ENCODE results near the gene NHP2.

Gene NHP2

DNA sequence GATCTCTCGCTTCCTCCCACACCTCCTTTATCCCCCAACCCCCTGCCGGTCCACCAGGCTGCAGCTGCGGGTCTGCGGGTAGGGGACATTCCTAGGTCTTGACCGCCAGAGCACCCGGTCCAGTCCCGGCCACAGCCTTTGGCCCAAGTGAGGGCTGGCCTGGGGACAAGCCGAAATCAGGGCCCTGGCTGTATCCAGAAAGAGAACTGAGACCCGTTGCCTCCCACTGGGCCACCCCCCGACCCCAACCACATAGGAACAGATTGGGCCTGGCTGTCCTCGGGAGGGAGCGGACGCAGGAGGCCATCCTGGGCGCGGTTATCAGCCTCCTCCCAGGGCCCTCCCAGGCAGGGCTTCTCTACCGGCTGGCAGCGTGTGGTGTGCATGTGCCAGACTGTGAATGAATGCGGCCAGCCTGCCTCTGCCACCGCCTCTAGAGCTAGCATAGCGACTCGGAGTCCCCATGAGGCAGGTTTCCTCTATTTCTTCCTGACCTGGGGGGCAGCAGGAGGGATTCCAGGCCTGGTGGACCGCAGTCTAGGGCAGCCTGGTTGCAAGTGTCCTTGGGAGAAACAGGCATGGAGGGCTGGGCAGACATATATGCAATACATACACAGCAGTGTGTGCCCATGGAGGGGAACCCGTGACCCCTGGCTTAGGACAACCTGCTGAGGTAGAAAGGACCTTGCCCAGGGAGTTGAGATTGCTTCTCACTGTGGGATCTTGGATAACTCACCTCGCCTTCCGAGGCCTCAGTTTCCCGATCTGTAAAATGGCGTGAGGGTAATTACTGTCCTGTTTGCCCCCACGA, 39.2 kb downstream of the NHP2 start:
- DNase-seq (ENCODE audit: low spot score) = no peak

DNA sequence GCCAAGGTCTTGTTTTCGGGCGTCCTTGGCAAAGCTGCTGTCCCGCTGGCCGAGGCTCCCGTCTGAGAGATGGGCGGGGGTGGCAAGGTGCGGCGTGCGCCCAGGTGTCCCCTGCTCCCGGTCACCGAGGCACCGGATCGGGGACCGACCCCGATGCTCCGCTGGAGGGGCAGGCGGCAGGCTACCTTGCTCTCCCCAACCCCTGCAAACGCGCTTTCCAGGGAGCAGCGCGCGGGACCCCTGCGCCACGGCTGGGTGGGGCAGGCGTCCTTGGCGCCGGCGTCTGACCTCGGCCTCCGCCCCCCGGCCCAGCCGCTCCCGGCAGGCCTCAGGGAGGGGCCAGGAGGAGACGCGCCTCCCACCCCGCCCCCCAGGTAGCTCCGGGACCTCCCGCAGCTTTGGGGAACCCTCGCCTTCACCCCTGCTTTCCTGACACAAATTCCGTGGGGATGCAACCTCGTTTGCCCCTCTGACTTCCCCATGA, 39.8 kb downstream of the NHP2 start:
- DNase-seq (ENCODE audit: low spot score) = no peak

DNA sequence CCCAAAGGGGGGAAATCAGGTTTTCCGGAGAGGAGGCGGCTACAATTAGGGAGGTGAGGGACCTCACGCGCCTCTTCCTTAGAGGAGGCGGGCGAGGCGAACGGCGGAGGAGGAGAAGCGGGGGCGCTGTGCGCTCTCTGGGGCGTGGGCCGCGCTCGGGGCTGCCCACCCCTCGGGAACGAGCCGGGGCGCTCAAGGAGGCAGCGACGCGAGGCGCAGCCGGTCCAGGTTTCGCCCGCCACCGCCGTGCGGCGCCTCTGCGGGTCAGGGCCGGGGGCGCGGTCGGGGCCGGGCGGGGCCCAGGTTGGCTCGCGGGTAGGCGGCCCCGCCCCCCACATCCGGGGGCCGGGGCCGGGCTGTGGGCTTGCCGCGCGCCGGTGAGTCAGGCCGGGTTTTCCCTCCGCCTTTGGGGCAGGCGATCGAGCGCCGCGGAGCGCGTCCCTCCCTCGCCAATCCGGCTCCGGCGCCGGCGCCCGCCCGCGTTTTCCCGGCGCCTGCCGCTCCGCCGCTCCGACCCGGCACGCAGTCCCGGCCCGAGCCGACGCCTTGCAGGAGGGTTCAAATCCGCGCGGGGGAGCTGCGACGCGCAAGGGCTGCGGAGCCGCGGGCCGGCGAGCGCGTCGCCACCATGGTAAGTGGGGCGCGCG, 40.4 kb downstream of the NHP2 start, which contains the start of gene N4BP3:
N4BP3 (plus strand) TSS at position 392 of the 647 bp plus-strand sequence. CDS start 6,052 bp downstream, outside the sequence.
- no peak for DNase-seq (ENCODE audit: low spot score)

DNA sequence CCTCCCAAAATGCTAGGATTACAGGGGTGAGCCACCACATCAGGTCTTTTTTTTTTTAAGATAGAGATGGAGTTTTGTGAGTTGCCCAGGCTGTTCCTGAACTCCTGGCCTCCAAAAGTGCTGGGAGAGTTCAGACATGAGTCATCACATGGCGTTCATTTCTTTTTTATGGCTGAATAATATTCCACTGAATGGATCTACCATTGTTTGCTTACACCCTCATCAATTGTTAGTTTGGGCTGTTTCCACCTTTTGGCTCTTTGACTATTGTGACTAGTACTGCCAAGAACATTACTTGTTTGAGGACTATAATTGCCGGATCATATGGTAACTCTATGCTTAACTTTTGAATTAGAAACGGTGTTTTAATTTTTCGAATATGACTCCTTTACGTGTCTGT, 41.1 kb downstream of the NHP2 start:
- DNase-seq (ENCODE audit: low spot score) = no peak

DNA sequence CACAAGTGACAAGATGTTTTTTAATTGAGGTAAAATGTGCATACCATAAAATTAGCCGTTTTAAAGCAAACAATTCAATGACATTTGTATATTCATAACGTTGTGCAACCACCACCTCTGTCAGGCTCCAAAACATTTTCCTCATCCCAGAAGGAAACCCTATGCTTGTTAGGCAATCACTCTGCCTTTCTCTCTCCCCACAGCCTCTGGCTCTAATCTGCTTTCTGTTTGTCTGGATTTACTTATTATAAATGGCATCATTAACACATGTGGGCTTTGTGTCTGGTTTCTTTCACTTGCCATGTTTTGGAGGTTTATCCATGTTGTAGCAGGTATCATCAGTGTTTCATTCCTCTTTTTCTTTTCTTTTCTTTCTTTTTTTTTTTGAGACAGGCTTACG, 41.8 kb downstream of the NHP2 start:
- no peak for DNase-seq (ENCODE audit: low spot score)

DNA sequence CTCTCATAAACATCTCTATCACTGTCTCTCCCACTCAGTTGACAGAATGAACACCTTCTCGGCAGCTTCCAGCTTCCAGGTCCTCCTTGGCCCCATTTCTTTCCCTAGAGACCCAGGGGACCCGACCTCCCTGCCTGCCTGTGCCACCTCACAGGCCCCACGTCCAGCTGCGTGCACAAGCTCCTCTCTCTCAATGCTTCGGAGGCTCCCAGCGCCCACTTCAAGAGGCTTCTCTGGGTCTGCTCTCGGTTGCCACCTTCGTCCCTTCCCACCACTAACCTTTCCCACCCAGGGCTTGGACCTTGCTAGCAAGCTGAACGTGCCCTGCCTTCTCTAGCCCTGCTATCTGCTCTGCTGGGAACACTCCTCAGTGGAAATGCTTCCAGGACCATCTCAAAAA, 43.2 kb downstream of the NHP2 start:
- DNase-seq (ENCODE audit: low spot score) = no peak

DNA sequence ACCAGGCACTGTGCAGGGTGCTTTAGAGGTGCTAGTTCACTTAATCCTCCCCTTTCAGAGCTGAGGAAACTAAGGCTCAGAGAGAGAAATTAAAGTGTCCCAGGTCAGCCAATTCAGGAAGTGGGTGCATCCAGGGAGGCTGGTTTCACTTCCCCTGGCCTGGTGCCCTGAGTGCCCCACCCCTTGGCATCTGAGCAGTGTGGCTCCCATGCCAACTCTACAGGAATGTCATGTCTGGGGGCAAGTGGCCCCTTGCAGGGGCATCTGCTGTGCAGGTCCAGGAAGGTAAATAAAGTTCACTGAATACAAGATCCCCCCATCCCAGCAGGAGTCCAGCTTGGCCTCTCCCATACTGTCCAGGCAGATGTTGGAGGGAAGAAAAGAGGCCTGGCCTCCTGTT, 44.7 kb downstream of the NHP2 start:
- DNase-seq (ENCODE audit: low spot score) = no peak

DNA sequence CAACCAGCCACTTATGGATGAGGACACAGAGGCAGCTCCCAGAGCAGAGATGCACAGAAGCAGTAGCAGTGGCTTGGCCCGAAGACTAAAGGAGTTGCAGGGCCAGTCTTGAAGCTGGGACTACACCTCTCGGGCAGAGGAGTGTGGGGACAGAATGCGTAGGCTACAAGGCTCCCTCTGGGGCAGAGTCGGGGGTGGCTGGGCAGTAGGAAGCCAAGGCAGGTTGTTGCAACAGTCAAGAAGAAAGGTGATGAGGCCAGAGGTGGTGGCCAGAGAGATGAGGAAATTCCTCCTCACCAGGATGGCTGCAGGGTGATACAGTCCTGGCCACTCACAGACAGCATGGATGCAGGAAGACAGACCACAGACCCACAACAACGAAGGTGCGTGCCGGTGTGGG, 45.2 kb downstream of the NHP2 start:
- DNase-seq (ENCODE audit: low spot score) = no peak

DNA sequence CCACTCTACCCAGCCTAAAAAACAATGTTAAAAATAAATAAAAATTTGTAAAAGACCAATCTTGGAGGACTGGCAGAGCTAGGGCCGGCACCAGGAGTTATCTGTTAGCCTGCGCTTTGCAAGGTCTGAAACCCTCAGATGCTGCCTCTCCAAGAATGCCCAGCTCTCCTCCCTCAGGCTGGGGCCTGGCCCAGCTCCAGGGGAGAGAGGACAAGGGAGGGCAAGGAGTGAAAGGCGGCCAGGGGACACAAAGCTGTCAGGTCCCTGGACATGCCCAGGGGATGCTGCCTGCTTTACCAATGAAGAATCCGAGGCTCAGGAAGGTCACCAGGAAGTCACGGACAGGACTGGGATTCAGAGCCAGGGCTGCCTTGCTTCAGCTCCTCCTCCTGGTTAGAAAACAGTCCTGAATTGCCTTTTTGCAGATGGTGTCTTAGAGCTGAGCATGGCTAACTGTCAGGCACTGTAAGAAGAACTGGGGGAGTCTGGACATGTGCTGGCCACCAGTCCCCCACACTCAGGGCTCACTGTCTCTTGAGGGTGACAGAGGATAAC, 45.9 kb downstream of the NHP2 start:
- no peak for DNase-seq (ENCODE audit: low spot score)

DNA sequence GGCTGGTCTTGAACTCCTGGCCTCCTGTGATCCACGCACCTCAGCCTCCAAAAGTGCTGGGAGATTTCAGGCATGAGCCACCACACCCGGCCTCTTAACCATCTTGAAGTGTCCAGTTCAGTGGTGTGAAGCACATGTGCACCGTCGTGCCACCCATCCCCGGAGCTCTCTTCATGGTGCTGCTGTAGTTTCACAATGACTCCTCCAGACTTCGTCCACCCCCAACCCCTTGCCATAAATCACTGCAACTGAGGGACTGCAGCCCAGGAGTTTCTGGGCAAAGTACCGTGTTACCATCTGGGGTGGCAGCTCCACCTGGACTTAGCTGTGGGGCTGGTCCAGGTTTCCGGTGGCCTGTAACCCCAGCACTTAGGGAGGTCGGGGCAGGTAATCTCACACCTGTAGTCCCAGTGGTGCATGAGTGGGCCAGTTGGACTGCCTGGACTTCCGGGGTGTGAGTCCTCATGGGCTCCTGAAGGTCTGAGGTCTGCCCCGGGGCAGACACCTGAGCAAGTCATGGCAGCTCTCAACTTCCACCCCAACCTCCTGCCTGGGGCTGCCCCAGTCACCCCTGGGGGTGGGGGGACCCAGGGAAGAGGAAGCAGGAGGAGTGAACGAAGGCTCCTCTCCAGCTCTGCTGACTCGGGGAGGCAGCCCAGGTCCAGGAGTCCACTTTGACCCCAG, 47.0 kb downstream of the NHP2 start:
- no peak for DNase-seq (ENCODE audit: low spot score)

DNA sequence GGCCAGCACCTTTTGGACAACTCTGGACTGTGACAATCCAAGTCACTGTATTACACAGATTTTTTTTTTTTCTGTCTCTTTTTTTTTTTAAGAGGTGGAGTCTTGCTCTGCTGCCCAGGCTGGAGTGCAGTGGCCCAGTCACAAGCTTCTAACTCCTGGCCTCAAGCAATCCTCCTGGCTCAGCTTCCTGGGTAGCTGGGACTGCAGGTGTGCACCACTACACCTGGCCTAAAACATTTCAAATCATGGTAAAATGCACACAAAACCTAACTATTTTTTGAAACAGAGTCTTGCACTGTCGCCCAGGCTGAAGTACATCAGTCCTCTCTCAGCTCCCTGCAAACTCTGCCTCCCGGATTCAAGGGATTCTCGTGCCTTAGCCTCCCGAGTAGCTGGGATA, 47.6 kb downstream of the NHP2 start:
- DNase-seq (ENCODE audit: low spot score) = no peak

DNA sequence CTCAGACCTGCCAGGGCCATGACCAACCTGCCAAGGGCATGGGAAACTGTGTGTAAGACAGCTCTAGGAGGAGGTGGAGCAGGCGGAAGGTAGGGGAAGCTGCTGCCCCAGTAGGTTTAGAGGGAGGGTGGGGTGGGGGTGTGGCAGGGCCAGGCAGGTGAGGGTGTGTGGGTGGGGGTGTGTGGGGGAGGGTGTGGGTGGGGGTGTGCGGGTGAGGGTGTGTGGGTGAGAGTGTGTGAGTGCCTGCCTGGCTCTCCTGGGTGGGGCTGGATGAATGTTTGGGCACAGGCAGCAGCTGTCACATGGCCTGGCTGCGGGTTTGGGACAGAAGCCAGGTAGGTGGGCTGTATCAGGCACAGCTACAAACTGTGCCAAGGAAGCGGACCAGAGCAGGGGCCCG, 49.2 kb downstream of the NHP2 start:
- DNase-seq (ENCODE audit: low spot score) = no peak

DNA sequence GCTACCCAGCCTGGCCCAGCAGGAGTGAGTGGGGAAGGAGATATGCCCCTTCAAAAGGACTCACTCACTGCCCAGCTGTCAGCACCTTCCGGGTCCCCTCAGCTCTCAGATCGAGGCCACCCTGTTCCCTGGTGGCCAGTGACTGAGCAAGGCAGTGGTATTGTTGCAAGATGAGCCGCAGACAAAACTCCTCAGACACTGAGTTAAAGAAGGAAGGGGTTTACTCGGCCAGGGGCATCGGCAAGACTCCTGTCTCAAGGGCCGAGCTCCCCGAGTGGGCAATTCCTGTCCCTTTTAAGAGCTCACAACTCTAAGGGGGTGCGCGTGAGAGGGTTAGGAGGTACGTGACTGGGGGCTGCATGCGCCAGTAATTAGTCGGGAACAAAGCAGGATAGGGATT, 50.1 kb downstream of the NHP2 start:
- DNase-seq (ENCODE audit: low spot score) = no peak

Data from Ammon's horn (tissue), 1 donor.